SK-N-SH treated with all-trans-retinoic acid at 6 μM for 48 hours (cell line): ENCODE data around the gene RPUSD3.

Experiments
- ATAC-seq: fragments of 200-7000 bp; cut with Tn5 transposase; 3 replicates; pipeline ENCODE4 v1.9.1; 2020; ENCODE audit warnings: mild to moderate bottlenecking, moderate library complexity
- ARNTL ChIP-seq: fragments of 450-650 bp; formaldehyde crosslinking; IDR thresholded peaks from 2 replicates; pipeline ENCODE4 v1.5.0; 2020; ENCODE audit warnings: low read depth, mild to moderate bottlenecking, moderate library complexity, borderline replicate concordance
- BACH2 ChIP-seq: fragments of 250-450 bp; sonication (Bioruptor Pico); IDR thresholded peaks from 2 replicates; pipeline ENCODE4 v1.9.0; 2021; ENCODE audit warnings: mild to moderate bottlenecking, borderline replicate concordance
- CSDC2 ChIP-seq: fragments of 250-450 bp; sonication (Bioruptor Pico); IDR thresholded peaks from 2 replicates; pipeline ENCODE4 v1.5.0; 2020; ENCODE audit warnings: mild to moderate bottlenecking, moderate library complexity
- ESRRG ChIP-seq: fragments of 250-450 bp; sonication (Bioruptor Pico); IDR thresholded peaks from 2 replicates; pipeline ENCODE4 v1.6.1; 2021; ENCODE audit warnings: mild to moderate bottlenecking
- GLIS3 ChIP-seq: fragments of 250-450 bp; sonication (Bioruptor Pico); IDR thresholded peaks from 2 replicates; pipeline ENCODE4 v1.5.0; 2020; ENCODE audit warnings: mild to moderate bottlenecking, moderate library complexity
- OSR1 ChIP-seq: fragments of 250-450 bp; sonication (Bioruptor Pico); IDR thresholded peaks from 2 replicates; pipeline ENCODE4 v1.8.0; 2022; ENCODE audit warnings: moderate library complexity, mild to moderate bottlenecking, inconsistent platforms
- PPARA ChIP-seq: fragments of 250-450 bp; sonication (Bioruptor Pico); IDR thresholded peaks from 2 replicates; pipeline ENCODE4 v1.5.0; 2020; ENCODE audit warnings: mild to moderate bottlenecking, borderline replicate concordance
- SNAI2 ChIP-seq: fragments of 250-450 bp; sonication (Bioruptor Pico); IDR thresholded peaks from 2 replicates; pipeline ENCODE4 v1.5.0; 2020; ENCODE audit warnings: mild to moderate bottlenecking, moderate library complexity
- TCF4 ChIP-seq: fragments of 250-450 bp; sonication (Bioruptor Pico); IDR thresholded peaks from 2 replicates; pipeline ENCODE4 v1.8.0; 2021; ENCODE audit warnings: mild to moderate bottlenecking, moderate library complexity, borderline replicate concordance
- TOX ChIP-seq: fragments of 250-450 bp; sonication (Bioruptor Pico); IDR thresholded peaks from 2 replicates; pipeline ENCODE4 v1.8.0; 2021; ENCODE audit warnings: mild to moderate bottlenecking, moderate library complexity, borderline replicate concordance
- ZFP3 ChIP-seq: fragments of 250-450 bp; sonication (Bioruptor Pico); IDR thresholded peaks from 2 replicates; pipeline ENCODE4 v1.5.0; 2020; ENCODE audit warnings: mild to moderate bottlenecking, moderate library complexity
- ZNF565 ChIP-seq: fragments of 450-650 bp; formaldehyde crosslinking; conservative IDR thresholded peaks from 2 replicates; pipeline ENCODE4 v1.5.0; 2020; ENCODE audit warnings: low read depth, mild to moderate bottlenecking, moderate library complexity
- ZNF70 ChIP-seq: fragments of 450-650 bp; formaldehyde crosslinking; IDR thresholded peaks from 2 replicates; pipeline ENCODE4 v1.5.0; 2020; ENCODE audit warnings: mild to moderate bottlenecking, moderate library complexity
- ZNF8 ChIP-seq: fragments of 450-650 bp; formaldehyde crosslinking; IDR thresholded peaks from 2 replicates; pipeline ENCODE4 v1.5.0; 2020; ENCODE audit warnings: mild to moderate bottlenecking, moderate library complexity
- TF ChIP-seq, protein P1 (sequence below): fragments of 250-450 bp; sonication (Bioruptor Pico); IDR thresholded peaks from 2 replicates; pipeline ENCODE4 v1.5.1; 2020; ENCODE audit warnings: low read depth, mild to moderate bottlenecking, moderate library complexity
- TF ChIP-seq, protein P2 (sequence below): fragments of 250-450 bp; sonication (Bioruptor Pico); IDR thresholded peaks from 2 replicates; pipeline ENCODE4 v1.8.0; 2020; ENCODE audit warnings: mild to moderate bottlenecking, moderate library complexity, borderline replicate concordance
- TF ChIP-seq, protein P3 (sequence below): fragments of 250-450 bp; sonication (Bioruptor Pico); IDR thresholded peaks from 2 replicates; pipeline ENCODE4 v1.5.1; 2021; ENCODE audit warnings: mild to moderate bottlenecking, moderate library complexity
- TF ChIP-seq, protein P4 (sequence below): fragments of 250-450 bp; sonication (Bioruptor Pico); IDR thresholded peaks from 2 replicates; pipeline ENCODE4 v1.8.0; 2021; ENCODE audit warnings: low read depth, mild to moderate bottlenecking, moderate library complexity, borderline replicate concordance
- TF ChIP-seq, protein P5 (sequence below): fragments of 250-450 bp; sonication (Bioruptor Pico); IDR thresholded peaks from 2 replicates; pipeline ENCODE4 v1.5.0; 2020; ENCODE audit warnings: mild to moderate bottlenecking, moderate library complexity

Gene RPUSD3

DNA sequence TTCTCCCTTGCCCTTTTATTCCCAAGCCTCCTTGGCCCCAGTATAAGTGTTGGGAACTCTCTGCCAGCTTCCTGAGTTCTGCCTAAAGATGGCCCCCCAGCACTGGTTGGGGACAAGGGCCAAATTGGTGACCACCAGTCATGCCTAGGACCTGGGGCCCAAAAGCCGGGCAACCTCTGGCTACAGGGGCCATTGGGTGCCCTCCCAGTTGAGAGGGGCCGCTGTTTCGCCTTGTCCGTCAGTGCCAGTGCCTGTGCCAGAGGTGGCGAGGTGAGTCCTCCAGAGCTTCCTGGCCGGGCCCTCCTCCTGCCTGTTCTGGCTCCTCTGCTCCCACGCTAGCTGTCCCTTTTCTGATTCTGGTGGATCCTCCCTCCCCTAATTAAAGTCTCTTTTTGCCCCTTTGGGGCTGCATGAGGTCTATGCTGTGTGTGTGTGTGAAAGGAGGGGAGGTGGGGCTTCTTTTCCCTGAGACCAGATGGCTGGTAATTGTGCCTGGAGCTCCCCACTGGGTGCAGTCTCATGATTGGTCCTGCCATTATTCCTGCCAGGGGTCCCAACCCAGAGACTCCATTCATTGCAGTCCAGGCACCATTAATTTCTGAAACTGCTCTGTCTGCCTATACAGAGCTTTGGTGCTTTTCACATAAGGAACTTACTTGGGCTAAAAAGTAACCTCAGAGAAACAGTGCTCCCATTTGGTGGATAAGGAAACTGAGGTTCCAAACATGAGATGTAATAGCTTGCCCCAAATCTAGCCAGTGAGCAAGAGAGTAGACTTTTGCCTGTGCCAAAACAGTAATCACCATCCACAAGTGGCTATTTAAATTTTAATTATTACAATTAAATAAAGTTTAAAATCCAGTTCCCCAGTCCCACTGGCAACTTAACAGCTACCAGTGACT lies 36.9 kb downstream of the RPUSD3 start (continued):
- TF ChIP-seq, protein P1, sequence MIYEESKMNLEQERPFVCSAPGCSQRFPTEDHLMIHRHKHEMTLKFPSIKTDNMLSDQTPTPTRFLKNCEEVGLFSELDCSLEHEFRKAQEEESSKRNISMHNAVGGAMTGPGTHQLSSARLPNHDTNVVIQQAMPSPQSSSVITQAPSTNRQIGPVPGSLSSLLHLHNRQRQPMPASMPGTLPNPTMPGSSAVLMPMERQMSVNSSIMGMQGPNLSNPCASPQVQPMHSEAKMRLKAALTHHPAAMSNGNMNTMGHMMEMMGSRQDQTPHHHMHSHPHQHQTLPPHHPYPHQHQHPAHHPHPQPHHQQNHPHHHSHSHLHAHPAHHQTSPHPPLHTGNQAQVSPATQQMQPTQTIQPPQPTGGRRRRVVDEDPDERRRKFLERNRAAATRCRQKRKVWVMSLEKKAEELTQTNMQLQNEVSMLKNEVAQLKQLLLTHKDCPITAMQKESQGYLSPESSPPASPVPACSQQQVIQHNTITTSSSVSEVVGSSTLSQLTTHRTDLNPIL (CRISPR knock-in tag) = no peak
- TF ChIP-seq, all 23 proteins: peak for 0

DNA sequence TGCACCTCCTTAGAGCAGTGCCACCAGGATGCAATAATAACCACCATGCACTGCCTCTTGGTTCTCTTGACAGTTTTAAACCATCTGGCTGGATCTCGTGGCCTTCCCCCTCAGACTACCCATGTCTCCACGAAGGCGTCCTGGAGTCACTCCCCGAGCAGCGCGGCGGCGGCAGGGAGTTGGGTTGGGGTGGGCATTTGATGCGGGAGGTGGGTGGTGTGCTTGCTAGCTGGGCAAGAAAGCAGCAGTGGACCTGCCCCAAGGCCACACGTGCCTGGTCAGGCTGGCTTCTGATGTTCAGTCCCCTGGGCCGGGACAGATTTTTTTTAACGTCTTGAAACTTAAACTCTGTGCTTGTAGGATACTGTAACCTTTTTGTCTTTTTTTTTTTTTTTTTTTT lies 37.7 kb downstream of the RPUSD3 start:
- no peak for ATAC-seq
- no peak for TF ChIP-seq ARNTL
- TF ChIP-seq, protein P2, sequence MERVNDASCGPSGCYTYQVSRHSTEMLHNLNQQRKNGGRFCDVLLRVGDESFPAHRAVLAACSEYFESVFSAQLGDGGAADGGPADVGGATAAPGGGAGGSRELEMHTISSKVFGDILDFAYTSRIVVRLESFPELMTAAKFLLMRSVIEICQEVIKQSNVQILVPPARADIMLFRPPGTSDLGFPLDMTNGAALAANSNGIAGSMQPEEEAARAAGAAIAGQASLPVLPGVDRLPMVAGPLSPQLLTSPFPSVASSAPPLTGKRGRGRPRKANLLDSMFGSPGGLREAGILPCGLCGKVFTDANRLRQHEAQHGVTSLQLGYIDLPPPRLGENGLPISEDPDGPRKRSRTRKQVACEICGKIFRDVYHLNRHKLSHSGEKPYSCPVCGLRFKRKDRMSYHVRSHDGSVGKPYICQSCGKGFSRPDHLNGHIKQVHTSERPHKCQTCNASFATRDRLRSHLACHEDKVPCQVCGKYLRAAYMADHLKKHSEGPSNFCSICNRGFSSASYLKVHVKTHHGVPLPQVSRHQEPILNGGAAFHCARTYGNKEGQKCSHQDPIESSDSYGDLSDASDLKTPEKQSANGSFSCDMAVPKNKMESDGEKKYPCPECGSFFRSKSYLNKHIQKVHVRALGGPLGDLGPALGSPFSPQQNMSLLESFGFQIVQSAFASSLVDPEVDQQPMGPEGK (CRISPR knock-in tag) = no peak

DNA sequence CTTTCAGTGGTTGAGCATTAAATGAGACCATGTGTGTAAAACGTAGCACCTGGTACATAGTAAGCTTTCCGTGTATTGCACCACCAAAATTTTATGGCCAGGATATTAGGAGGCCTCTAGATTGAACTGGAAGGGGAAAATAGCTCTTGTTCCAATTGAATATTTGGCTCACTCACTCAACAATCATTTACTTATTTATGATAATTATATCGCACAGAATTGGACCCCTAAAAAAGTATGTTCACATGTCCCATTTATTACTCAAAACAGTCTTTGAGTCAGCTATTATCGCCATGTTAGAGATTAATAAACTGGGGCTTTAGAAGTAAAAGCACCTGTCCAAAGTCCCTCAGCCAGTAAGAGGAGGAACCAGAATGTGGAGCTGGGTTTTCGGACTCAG lies 38.8 kb downstream of the RPUSD3 start:
- TF ChIP-seq ZFP3 (CRISPR knock-in tag) (no peak), OSR1 (CRISPR knock-in tag) (no peak), ZNF70 (no peak), ESRRG (no peak), ARNTL (no peak), CSDC2 (CRISPR knock-in tag) (no peak), GLIS3 (CRISPR knock-in tag) (no peak), TCF4 (CRISPR knock-in tag) (no peak), BACH2 (CRISPR knock-in tag) (no peak), ZNF8 (CRISPR knock-in tag) (no peak), SNAI2 (no peak)
- TF ChIP-seq, protein P3, sequence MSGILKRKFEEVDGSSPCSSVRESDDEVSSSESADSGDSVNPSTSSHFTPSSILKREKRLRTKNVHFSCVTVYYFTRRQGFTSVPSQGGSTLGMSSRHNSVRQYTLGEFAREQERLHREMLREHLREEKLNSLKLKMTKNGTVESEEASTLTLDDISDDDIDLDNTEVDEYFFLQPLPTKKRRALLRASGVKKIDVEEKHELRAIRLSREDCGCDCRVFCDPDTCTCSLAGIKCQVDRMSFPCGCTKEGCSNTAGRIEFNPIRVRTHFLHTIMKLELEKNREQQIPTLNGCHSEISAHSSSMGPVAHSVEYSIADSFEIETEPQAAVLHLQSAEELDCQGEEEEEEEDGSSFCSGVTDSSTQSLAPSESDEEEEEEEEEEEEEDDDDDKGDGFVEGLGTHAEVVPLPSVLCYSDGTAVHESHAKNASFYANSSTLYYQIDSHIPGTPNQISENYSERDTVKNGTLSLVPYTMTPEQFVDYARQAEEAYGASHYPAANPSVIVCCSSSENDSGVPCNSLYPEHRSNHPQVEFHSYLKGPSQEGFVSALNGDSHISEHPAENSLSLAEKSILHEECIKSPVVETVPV (CRISPR knock-in tag) = no peak
- TF ChIP-seq, protein P4, sequence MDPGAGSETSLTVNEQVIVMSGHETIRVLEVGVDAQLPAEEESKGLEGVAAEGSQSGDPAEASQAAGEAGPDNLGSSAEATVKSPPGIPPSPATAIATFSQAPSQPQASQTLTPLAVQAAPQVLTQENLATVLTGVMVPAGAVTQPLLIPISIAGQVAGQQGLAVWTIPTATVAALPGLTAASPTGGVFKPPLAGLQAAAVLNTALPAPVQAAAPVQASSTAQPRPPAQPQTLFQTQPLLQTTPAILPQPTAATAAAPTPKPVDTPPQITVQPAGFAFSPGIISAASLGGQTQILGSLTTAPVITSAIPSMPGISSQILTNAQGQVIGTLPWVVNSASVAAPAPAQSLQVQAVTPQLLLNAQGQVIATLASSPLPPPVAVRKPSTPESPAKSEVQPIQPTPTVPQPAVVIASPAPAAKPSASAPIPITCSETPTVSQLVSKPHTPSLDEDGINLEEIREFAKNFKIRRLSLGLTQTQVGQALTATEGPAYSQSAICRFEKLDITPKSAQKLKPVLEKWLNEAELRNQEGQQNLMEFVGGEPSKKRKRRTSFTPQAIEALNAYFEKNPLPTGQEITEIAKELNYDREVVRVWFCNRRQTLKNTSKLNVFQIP = no peak
- TF ChIP-seq, protein P1 (CRISPR knock-in tag) = no peak
- TF ChIP-seq, protein P5, sequence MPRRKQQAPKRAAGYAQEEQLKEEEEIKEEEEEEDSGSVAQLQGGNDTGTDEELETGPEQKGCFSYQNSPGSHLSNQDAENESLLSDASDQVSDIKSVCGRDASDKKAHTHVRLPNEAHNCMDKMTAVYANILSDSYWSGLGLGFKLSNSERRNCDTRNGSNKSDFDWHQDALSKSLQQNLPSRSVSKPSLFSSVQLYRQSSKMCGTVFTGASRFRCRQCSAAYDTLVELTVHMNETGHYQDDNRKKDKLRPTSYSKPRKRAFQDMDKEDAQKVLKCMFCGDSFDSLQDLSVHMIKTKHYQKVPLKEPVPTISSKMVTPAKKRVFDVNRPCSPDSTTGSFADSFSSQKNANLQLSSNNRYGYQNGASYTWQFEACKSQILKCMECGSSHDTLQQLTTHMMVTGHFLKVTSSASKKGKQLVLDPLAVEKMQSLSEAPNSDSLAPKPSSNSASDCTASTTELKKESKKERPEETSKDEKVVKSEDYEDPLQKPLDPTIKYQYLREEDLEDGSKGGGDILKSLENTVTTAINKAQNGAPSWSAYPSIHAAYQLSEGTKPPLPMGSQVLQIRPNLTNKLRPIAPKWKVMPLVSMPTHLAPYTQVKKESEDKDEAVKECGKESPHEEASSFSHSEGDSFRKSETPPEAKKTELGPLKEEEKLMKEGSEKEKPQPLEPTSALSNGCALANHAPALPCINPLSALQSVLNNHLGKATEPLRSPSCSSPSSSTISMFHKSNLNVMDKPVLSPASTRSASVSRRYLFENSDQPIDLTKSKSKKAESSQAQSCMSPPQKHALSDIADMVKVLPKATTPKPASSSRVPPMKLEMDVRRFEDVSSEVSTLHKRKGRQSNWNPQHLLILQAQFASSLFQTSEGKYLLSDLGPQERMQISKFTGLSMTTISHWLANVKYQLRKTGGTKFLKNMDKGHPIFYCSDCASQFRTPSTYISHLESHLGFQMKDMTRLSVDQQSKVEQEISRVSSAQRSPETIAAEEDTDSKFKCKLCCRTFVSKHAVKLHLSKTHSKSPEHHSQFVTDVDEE (CRISPR knock-in tag) = no peak
- no peak for ATAC-seq

DNA sequence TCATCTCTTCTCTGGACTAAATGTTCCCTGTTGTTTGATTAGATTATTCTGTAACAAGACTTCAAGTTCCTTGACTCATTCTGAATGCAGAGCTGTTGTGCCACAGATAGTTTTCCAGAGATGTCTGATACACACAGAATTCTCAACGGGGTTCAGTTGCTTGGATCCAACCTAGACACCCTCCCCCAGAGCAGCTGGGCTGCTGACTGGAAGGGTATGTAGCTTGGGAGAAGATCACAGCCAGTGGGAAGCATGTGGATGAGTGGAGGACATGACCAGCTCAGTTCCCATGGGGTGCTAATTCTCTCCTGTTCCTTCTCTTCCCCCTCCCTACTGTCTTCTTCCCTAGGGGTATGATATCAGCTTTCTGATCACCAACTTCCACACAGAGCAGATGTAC lies 40.3 kb downstream of the RPUSD3 start:
- no peak for TF ChIP-seq SNAI2
- TF ChIP-seq, protein P5 (CRISPR knock-in tag) = no peak
- TF ChIP-seq PPARA (CRISPR knock-in tag) = no peak
- no peak for TF ChIP-seq BACH2 (CRISPR knock-in tag)
- no peak for TF ChIP-seq ZNF565 (CRISPR knock-in tag)
- TF ChIP-seq GLIS3 (CRISPR knock-in tag) = no peak
- no peak for TF ChIP-seq TOX (CRISPR knock-in tag)
- TF ChIP-seq, protein P1 (CRISPR knock-in tag) = no peak
- TF ChIP-seq, all 23 proteins: peak for 0
- no peak for ATAC-seq
